ENCODE measurements around the gene KLHL28.
"Not testable (repeated sequence)": the region's sequence is repeated elsewhere in the genome, so short reads cannot be mapped to it uniquely, and the experiment has no call there.

The KLHL28 gene

DNA sequence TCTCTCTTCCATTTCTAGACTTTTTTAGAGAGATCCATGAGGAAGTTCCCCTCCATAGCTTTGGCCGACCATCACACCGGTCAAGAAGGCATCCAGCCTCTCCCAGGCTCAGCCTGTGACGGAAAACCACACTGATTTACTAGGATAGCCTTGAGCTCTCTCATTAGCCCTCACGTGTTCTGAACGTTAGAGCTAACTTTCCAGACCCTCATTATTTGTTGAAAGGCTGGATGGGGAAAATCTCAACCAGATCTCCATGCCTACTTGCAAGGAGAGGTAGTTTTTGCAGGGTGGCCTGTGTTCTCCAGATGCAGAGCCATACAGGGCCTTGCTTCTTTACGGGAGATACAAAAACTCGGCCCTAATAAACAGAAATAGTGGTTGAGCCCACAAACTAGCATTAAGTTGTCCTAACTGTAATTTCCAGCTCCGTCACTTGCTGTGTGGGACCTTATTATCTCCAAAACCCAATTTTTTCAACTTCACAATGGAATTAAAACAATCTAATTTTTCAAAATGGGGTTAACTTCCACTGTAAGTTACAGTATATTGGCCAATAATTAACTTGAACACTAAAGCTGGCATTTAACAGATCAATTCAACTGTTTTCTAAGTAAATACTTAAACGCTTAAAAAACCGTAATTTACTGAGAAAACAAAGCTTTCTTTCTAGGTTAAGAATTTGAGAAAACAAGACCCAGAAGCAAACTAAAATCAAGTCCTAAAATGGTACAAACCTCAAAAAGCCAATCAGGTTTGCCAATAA, 65.3 kb downstream of the KLHL28 start:
- DNase-seq (ENCODE audit: low read depth) = no peak

DNA sequence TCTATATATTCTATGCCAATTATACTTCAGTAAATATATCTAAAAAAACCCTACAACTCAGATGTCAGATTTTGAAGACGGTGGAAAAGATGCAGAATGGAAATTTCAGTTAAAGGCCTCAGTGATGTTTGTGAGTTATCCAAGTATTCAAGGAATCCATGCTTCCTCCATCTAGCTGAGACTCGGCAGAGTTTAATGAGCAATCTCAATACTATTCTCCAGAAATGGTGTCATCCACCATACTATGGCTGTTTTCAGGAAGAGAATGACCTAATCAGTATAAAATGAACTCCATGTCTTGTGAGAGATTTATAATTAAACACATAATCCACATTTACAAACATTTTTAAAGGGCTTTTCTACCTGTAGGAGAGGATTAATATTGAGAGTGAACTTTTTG, 66.0 kb downstream of the KLHL28 start:
- DNase-seq (ENCODE audit: low read depth) = no peak

DNA sequence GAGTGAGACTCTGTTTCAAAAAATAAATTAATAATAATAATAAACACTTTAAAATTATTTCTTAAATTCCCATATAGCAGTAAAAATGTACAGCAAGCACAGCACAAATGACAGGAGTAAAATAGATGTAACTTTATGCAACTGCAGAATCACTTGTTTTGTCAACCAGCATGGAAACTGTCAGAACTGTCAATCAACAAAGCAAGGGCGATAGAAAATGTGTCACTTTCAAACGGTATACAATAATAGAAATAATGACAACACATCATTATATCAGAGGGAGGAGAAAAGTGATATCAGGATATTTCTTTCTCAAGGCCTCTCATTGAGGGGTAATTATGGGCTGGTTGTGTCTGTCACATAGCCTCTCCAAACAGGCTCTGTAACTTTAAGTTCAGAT, 68.2 kb downstream of the KLHL28 start:
- no peak for DNase-seq (ENCODE audit: low read depth)

DNA sequence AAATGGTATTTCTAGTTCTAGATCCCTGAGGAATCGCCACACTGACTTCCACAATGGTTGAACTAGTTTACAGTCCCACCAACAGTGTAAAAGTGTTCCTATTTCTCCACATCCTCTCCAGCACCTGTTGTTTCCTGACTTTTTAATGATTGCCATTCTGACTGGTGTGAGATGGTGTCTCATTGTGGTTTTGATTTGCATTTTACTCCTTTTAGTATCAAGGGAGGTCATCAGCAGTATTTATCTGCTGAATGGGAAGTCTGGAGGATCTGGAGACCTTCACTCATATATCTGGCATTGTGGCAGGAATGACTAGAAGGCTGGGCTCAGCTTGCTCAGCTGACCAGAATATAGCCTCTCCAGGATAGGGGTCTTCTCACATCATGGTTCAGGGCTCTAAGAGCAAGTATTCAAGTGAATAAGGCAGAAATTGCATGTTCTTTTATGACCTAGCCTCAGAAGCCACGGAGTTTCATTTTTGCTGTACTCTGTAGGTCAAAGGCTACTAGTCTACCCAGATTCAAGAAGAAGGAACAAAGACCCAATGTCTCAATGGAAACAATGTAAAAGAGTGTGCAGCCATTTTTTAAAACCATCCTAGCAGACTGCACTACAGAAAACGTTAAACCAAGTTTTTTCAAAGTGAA, 69.9 kb downstream of the KLHL28 start:
- not testable (repeated sequence) for DNase-seq (ENCODE audit: low read depth)

- no peak for DNase-seq (ENCODE audit: low read depth)
Observed at GRCh38 chr14:44889595-44890471, 71.9 kb downstream of the KLHL28 start.

DNA sequence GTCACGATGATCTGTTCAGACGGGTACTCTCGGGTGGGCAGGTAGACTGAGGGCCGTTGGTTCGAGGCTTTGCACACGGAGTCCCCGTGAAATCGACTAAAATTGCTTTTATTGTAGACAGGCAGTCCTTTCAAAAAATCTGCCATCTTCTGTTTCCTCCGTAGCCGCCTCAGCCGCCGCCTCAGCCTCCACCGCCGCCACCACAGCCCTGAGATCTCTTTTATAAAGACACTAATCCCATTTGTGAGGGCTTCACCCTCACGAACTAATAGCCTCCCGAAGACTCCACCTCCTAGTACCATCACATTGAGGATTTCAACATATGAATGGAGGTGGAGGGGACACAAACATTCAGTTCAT, 74.2 kb downstream of the KLHL28 start:
- DNase-seq (ENCODE audit: low read depth) = no peak

- no peak for DNase-seq (ENCODE audit: low read depth)
Observed at GRCh38 chr14:44886860-44887595, 74.7 kb downstream of the KLHL28 start.

GRCh38 chr14:44880791-44881190, 81.0 kb downstream of the KLHL28 start:
- no peak for DNase-seq (ENCODE audit: low read depth)

Measured in stimulated activated CD8-positive, alpha-beta memory T cell treated with anti-CD3 and anti-CD28 coated beads, Interleukin-12 subunit alpha, Interleukin-12 subunit beta, amount 100 ng/mL, for 1 hour (primary cell).